C4-2B (cell line): ENCODE results near the gene TCP11.

Source experiments
- ZFX ChIP-seq: fragments of 450-650 bp; IDR thresholded peaks from 2 replicates; pipeline ENCODE4 v1.6.1; 2017
- TF ChIP-seq, protein P1 (sequence below): fragments of 450-650 bp; conservative IDR thresholded peaks from 2 replicates; pipeline ENCODE4 v1.5.1; 2017; ENCODE audit warnings: mild to moderate bottlenecking

DNA sequence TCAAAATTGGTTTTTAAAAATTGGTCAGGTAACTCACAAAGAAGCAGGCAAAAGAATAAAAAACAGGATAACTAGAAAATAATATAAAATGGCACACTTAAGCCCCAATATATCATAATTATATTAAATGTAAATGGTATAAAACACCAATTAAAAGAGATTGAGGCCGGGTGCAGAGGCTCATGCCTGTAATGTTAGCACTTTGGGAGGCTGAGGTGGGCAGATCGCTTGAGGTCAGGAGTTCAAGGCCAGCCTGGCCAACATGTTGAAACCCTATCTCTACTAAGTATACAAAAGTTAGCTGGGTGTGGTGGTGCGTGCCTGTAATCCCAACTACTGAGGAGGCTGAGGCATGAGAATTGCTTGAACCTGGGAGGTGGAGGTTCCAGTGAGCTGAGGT lies 36.1 kb downstream of the TCP11 start:
- TF ChIP-seq, protein P1, sequence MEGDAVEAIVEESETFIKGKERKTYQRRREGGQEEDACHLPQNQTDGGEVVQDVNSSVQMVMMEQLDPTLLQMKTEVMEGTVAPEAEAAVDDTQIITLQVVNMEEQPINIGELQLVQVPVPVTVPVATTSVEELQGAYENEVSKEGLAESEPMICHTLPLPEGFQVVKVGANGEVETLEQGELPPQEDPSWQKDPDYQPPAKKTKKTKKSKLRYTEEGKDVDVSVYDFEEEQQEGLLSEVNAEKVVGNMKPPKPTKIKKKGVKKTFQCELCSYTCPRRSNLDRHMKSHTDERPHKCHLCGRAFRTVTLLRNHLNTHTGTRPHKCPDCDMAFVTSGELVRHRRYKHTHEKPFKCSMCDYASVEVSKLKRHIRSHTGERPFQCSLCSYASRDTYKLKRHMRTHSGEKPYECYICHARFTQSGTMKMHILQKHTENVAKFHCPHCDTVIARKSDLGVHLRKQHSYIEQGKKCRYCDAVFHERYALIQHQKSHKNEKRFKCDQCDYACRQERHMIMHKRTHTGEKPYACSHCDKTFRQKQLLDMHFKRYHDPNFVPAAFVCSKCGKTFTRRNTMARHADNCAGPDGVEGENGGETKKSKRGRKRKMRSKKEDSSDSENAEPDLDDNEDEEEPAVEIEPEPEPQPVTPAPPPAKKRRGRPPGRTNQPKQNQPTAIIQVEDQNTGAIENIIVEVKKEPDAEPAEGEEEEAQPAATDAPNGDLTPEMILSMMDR, result no peak
- no peak for TF ChIP-seq ZFX
